Measurements from ENCODE around the gene CABLES1. TPM values are rescaled to one million over a fixed set of nuclear protein-coding genes. Genes with fewer than 3 reads are reported as not detected.

The CABLES1 gene
- total and polyA plus RNA-seq, 2 experiments from 2014 or later, result 1.3 to 8.9 TPM

DNA sequence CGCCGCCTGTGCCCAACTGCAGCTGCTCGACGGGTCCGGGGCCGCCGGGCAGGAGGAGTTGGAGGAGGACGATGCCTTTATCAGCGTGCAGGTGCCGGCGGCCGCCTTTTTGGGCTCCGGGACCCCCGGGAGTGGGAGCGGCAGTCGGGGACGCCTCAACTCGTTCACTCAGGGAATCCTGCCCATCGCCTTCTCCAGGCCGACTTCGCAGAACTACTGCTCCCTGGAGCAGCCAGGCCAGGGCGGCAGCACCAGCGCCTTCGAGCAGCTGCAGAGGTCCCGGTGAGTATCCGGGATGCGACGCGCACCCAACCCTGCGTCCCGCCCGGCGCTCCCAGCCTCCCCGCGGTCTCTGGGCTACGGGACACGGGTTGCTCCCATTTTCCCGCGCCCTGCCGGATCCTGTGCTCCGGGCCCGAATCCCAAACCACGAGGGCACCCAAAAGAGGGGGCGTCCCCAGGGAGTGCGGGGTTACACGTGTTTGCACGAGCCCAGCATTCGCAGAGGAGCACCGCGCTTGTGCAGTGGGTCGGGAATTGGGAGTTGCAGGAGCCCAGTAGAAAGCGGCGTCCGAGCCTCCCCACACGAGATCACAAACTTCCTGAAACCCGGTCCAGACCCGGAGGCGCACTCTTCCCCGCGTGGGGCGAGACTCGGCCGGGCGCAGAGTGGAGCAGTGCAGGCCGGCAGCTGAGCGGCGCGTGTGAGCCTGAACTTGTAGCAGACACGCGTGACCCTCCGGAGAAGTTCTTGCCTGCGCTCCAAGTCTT is 1.2 kb downstream of the CABLES1 start:
- H3K9ac ChIP-seq, result peak overlapping the region; percentile 66

GRCh38 chr18:23137097-23137635 is 1.9 kb downstream of the CABLES1 start:
- Histone ChIP-seq H3K9me2 (ENCODE audit: insufficient read depth) (no peaks in the 10 kb centered on the region), H3K9me3 (ENCODE audit: low read depth) (no peaks in the 10 kb centered on the region), H3F3A (ENCODE audit: insufficient read depth) (peaks cover 14% of the 10 kb centered on the region), H3K36me3 (ENCODE audit: low read depth) (no peaks in the 10 kb centered on the region), H3K27ac (no peak overlapping the region), H3K27me3 (replicated peaks; ENCODE audit: insufficient read depth) (no peaks in the 10 kb centered on the region), H3K4me3 (peak overlapping the region; percentile 76), H3K9ac (peak overlapping the region; percentile 66), H3K79me2 (ENCODE audit: insufficient read depth) (peaks cover 57% of the 10 kb centered on the region), H4K20me1 (ENCODE audit: insufficient read depth) (no peaks in the 10 kb centered on the region), H2AFZ (peak overlapping the region; percentile 66), H3K4me2 (ENCODE audit: unreplicated experiment) (peak overlapping the region; percentile 90), H3K4me1 (ENCODE audit: insufficient read depth) (peaks cover 12% of the 10 kb centered on the region; the same call in 1 of the 2 replicates)
- DNase-seq, result no peak
- WGBS, 2 experiments (ENCODE audit: low coverage in 1 of 2, low lambda C conversion rate in 2 of 2, missing lambda C conversion rate in 2 of 2), result 17 to 24% methylated on average over 12 of the region's 12 CpGs
- TF ChIP-seq EZH2 (IDR thresholded peaks at IDR 0.05; ENCODE audit: insufficient read depth, poor library complexity, severe bottlenecking), result no peak
- no peak for TF ChIP-seq EZH2phosphoT487 (IDR thresholded peaks at IDR 0.05; ENCODE audit: insufficient read depth, low read depth)
- in situ Hi-C loops (cut with MboI), result loop anchor here (10.0 kb wide), 1 partner anchor 218 kb away; no protein-coding TSS in a partner anchor

More for the DNA sequence above, 1.2 kb downstream of the CABLES1 start:
- peaks cover 12% of the 10 kb centered on the region; the same call in 1 of the 2 replicates for H3K4me1 ChIP-seq (ENCODE audit: insufficient read depth)
- no peaks in the 10 kb centered on the region for H3K27me3 ChIP-seq (replicated peaks; ENCODE audit: insufficient read depth)
- H3K79me2 ChIP-seq (ENCODE audit: insufficient read depth), result peaks cover 50% of the 10 kb centered on the region
- H3K9me3 ChIP-seq (ENCODE audit: low read depth), result no peaks in the 10 kb centered on the region
- peak; percentile 67 for DNase-seq
- in situ Hi-C loops (cut with MboI), result loop anchor here (10.0 kb wide), 1 partner anchor 218 kb away; no protein-coding TSS in a partner anchor
- H3K4me3 ChIP-seq, result peak overlapping the region; percentile 76
- no peak for TF ChIP-seq EZH2 (IDR thresholded peaks at IDR 0.05; ENCODE audit: insufficient read depth, poor library complexity, severe bottlenecking)
- TF ChIP-seq EZH2phosphoT487 (IDR thresholded peaks at IDR 0.05; ENCODE audit: insufficient read depth, low read depth), result no peak
- H3F3A ChIP-seq (ENCODE audit: insufficient read depth), result peaks cover 14% of the 10 kb centered on the region
- no peak overlapping the region for H3K27ac ChIP-seq
- 1% methylated on average over 63 to 69 of the region's 72 CpGs for WGBS, 2 experiments (ENCODE audit: low coverage in 1 of 2, low lambda C conversion rate in 2 of 2, missing lambda C conversion rate in 2 of 2)
- peak overlapping the region; percentile 90 for H3K4me2 ChIP-seq (ENCODE audit: unreplicated experiment)
- no peaks in the 10 kb centered on the region for H4K20me1 ChIP-seq (ENCODE audit: insufficient read depth)
- H3K9me2 ChIP-seq (ENCODE audit: insufficient read depth), result no peaks in the 10 kb centered on the region
- no peaks in the 10 kb centered on the region for H3K36me3 ChIP-seq (ENCODE audit: low read depth)
- H2AFZ ChIP-seq, result peak overlapping the region; percentile 66

- H2AFZ ChIP-seq, result no peak overlapping the region
- H3K9me3 ChIP-seq (ENCODE audit: low read depth), result no peaks in the 10 kb centered on the region
- peak overlapping the region; percentile 90 for H3K4me2 ChIP-seq (ENCODE audit: unreplicated experiment)
- no peak for TF ChIP-seq EZH2phosphoT487 (IDR thresholded peaks at IDR 0.05; ENCODE audit: insufficient read depth, low read depth)
- TF ChIP-seq EZH2 (IDR thresholded peaks at IDR 0.05; ENCODE audit: insufficient read depth, poor library complexity, severe bottlenecking), result no peak
- peaks cover 60% of the 10 kb centered on the region for H3K79me2 ChIP-seq (ENCODE audit: insufficient read depth)
- no peaks in the 10 kb centered on the region for H3K36me3 ChIP-seq (ENCODE audit: low read depth)
- no peaks in the 10 kb centered on the region for H3K27me3 ChIP-seq (replicated peaks; ENCODE audit: insufficient read depth)
- H3K9ac ChIP-seq, result no peak overlapping the region
- in situ Hi-C loops (cut with MboI), result loop anchor here (10.0 kb wide), 1 partner anchor 217 kb away; no protein-coding TSS in a partner anchor
- no peak for DNase-seq
- H4K20me1 ChIP-seq (ENCODE audit: insufficient read depth), result no peaks in the 10 kb centered on the region
- peak overlapping the region; percentile 76 for H3K4me3 ChIP-seq
- H3K9me2 ChIP-seq (ENCODE audit: insufficient read depth), result no peaks in the 10 kb centered on the region
- no peak overlapping the region for H3K27ac ChIP-seq
- WGBS, 2 experiments (ENCODE audit: low coverage in 1 of 2, low lambda C conversion rate in 2 of 2, missing lambda C conversion rate in 2 of 2), result 68 to 76% methylated on average over 9 of the region's 9 CpGs
- peaks cover 15% of the 10 kb centered on the region; the same call in 1 of the 2 replicates for H3K4me1 ChIP-seq (ENCODE audit: insufficient read depth)
- peaks cover 14% of the 10 kb centered on the region for H3F3A ChIP-seq (ENCODE audit: insufficient read depth)
These were observed 2.5 kb downstream of the CABLES1 start for GRCh38 chr18:23137788-23138216.

DNA sequence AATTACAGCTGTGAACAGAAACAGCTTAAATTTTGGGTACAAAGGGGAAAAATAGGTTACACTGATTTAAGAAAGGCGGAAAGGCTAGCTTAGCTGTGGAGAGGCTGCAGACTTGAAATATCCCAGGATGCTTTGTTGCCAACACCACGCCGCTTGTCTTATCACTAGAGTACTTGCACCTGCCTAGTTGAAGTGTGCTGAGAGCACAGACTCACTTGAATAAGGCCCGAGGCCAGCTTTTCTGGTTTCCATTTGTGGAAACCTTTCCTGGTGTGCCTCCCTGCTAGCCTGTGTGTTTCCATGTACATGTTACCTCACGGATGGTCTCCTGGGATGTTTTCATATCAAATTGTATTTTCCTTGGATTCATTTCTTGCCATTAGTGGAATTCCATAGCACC is 3.2 kb downstream of the CABLES1 start:
- in situ Hi-C loops (cut with MboI), result loop anchor here (10.0 kb wide), 1 partner anchor 216 kb away; no protein-coding TSS in a partner anchor
- 94 to 95% methylated on average over 5 of the region's 5 CpGs for WGBS, 2 experiments (ENCODE audit: low coverage in 1 of 2, low lambda C conversion rate in 2 of 2, missing lambda C conversion rate in 2 of 2)

More for the DNA sequence above, 3.2 kb downstream of the CABLES1 start:
- Histone ChIP-seq H3K27ac (no peak overlapping the region), H4K20me1 (ENCODE audit: insufficient read depth) (no peaks in the 10 kb centered on the region), H3K9me3 (ENCODE audit: low read depth) (no peaks in the 10 kb centered on the region), H3K27me3 (replicated peaks; ENCODE audit: insufficient read depth) (no peaks in the 10 kb centered on the region), H3K9ac (no peak overlapping the region), H3K4me2 (ENCODE audit: unreplicated experiment) (no peak overlapping the region), H3K9me2 (ENCODE audit: insufficient read depth) (no peaks in the 10 kb centered on the region), H3K4me3 (no peak overlapping the region), H3F3A (ENCODE audit: insufficient read depth) (peaks cover 14% of the 10 kb centered on the region), H3K79me2 (ENCODE audit: insufficient read depth) (peaks cover 60% of the 10 kb centered on the region), H3K4me1 (ENCODE audit: insufficient read depth) (peaks cover 22% of the 10 kb centered on the region; the same call in 1 of the 2 replicates), H3K36me3 (ENCODE audit: low read depth) (no peaks in the 10 kb centered on the region), H2AFZ (no peak overlapping the region)
- DNase-seq, result no peak
- TF ChIP-seq EZH2phosphoT487 (IDR thresholded peaks at IDR 0.05; ENCODE audit: insufficient read depth, low read depth) (no peak), EZH2 (IDR thresholded peaks at IDR 0.05; ENCODE audit: insufficient read depth, poor library complexity, severe bottlenecking) (no peak)

All from GM23248 (cell line).